Central memory CD8-positive, alpha-beta T cell (primary cell): ENCODE measurements around the gene ANO8.
"Not testable (repeated sequence)": the region's sequence is repeated elsewhere in the genome, so short reads cannot be mapped to it uniquely, and the experiment has no call there.

Experiments
- ATAC-seq: fragments of 150-1000 bp; cut with Tn5 transposase; replicated peaks from 2 replicates; pipeline ENCODE4 v1.10.0; 2022; ENCODE audit warnings: mild to moderate bottlenecking, moderate FRiP score, moderate number of reproducible peaks; ENCODE audit not compliant: poor library complexity, severe bottlenecking; ENCODE audit errors: extremely low read depth
- DNase-seq, 2 donors: peaks; one replicate each; pipeline ENCODE4 v3.0.0; 2021; ENCODE audit warnings: low spot score in 2 of 2
- H3K27ac Mint-ChIP-seq: one replicate; pipeline ENCODE4 v1.8.0; 2022; ENCODE audit warnings: low read depth, mild to moderate bottlenecking, moderate library complexity, mixed read lengths
- H3K27me3 Mint-ChIP-seq: one replicate; pipeline ENCODE4 v1.8.0; 2022; ENCODE audit warnings: mixed read lengths
- H3K36me3 Mint-ChIP-seq: one replicate; pipeline ENCODE4 v1.8.0; 2022; ENCODE audit warnings: mild to moderate bottlenecking, moderate library complexity, mixed read lengths; ENCODE audit not compliant: insufficient read depth
- H3K4me1 Mint-ChIP-seq: one replicate; pipeline ENCODE4 v1.8.0; 2022; ENCODE audit warnings: mixed read lengths
- H3K4me3 Mint-ChIP-seq: one replicate; pipeline ENCODE4 v1.8.0; 2022; ENCODE audit warnings: mild to moderate bottlenecking, moderate library complexity, mixed read lengths
- H3K9me3 Mint-ChIP-seq: one replicate; pipeline ENCODE4 v1.8.0; 2022; ENCODE audit warnings: mixed read lengths

ANO8 gene

DNA sequence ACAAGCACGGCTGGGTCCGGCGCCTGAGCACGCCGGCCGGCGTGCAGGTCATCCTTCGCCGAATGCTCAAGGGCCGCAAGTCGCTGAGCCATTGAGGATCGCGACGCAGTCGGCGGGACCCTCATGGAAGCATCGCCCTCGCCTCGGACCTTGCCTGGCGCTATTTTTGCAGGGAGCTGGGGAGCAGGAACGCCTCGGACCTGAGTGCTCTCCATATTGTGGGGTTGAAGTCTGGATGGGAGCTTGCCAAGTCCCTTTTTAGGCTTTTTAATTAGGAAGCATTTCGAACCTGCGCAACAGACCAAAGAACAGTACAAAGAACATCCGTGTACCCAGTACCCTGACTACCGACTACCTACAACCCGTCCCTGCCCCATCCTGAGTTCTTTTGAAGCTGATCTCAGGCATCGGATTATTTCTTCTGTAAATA, 28.4 kb downstream of the ANO8 start:
- Mint-ChIP-seq H3K9me3 (no peaks in the 10 kb centered on the region), H3K4me3 (peak overlapping the region; percentile 82), H3K27ac (no peak overlapping the region), H3K36me3 (peaks cover 13% of the 10 kb centered on the region), H3K4me1 (peaks cover 43% of the 10 kb centered on the region), H3K27me3 (no peaks in the 10 kb centered on the region)
- no peak for DNase-seq
- ATAC-seq: no peak

DNA sequence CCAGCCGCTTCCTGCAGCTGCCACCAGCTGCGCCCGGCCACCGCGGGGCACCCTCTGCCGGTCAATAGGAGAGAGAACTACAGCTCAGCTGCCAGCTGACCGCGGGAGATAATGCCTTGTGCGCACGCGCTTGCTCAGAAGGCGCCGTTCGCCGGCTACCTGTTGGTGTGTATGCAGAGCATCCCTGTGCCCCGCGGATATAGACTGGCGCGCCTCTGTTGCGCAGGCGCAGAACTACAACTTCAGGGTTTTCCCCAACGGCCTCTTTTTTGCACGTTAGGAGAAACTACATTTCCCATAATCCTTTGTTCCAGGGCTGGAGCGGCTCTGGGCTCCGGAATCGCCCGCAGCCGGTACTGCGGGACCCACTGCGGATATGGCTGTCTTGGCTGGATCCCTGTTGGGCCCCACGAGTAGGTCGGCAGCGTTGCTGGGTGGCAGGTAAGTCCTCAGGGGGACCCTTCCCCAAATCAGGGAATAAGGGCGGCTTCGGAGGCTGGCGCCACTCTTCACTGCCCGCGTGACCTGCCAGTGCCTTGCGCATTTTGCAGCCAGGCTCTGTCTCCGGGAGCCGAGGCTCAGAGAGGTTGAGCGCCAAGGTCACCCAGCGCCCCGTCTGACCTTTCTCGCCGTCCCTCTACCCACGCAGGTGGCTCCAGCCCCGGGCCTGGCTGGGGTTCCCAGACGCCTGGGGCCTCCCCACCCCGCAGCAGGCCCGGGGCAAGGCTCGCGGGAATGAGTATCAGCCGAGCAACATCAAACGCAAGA, 29.0 kb downstream of the ANO8 start, which contains the start of gene MRPL34:
Gene MRPL34 (plus strand): TSS at position 356 of the 768 bp plus-strand sequence. CDS start 21 bp downstream, at position 377.
- Mint-ChIP-seq H3K36me3 (peaks cover 9% of the 10 kb centered on the region), H3K4me1 (peaks cover 39% of the 10 kb centered on the region), H3K27me3 (no peaks in the 10 kb centered on the region), H3K27ac (peak within 1 kb of the TSS; percentile 29), H3K9me3 (no peaks in the 10 kb centered on the region), H3K4me3 (peak within 1 kb of the TSS; percentile 82)
- DNase-seq: peak; percentile 83 to 92
- ATAC-seq: peak; percentile 59

DNA sequence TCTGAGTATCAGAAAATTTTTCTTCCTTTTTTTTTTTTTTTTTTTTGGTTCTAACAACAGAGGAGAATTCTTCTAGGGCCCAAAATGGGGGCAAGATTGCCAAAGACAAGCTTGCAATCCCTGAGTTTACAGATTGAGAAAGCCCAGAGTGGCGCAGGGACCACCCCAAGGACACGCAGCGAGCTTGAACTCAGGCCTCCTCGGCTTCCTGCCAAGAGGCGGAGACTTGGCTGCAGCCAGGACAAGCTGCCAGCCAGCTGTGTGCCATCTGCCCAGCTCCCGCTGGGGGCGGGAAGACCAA, 29.5 kb downstream of the ANO8 start:
- no peak for DNase-seq
- Mint-ChIP-seq H3K9me3 (no peaks in the 10 kb centered on the region), H3K36me3 (peaks cover 9% of the 10 kb centered on the region), H3K4me1 (peaks cover 34% of the 10 kb centered on the region), H3K27ac (peak overlapping the region; percentile 29), H3K4me3 (peak overlapping the region; percentile 82), H3K27me3 (no peaks in the 10 kb centered on the region)
- no peak for ATAC-seq

DNA sequence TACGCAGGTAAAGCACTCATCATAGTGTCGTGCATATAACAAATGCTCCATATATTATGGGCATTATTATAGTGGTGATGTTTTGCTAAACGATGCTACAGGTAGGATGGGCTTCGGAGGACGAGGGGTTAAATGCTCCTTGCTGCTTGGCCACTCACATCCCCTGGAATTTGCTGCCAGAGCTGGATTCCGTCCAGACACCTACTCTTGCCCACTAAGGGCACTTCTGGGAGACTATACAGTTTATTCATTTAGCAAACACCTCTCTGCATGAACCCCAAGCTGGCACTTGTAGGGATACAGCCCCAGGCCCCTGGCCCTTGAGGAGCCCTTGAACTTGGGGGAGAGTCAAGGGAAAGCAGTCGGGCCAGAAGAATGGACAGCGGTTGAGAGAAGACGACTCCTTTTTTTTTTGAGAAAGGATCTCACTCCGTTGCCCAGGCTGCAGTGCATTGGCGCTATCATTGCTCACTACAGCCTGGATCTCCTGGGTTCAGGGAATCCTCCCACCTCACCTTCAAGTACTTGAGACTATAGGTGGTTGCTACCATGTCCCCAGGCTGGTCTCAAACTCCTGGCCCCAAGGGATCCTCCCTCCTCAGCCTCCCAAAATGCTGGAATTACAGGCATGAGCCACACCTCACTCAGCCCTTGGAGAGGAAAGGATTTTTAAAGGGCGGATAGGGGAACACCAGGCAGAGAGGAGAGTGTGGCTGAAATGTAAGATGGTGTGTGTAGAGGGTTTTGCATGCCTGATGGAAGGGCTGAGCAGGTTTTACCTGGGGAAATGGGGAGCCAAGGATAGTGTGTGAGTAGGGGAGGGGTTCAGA, 30.1 kb downstream of the ANO8 start:
- H3K4me1 Mint-ChIP-seq: peaks cover 29% of the 10 kb centered on the region
- H3K27ac Mint-ChIP-seq: no peak overlapping the region
- ATAC-seq: no peak
- H3K4me3 Mint-ChIP-seq: peak overlapping the region; percentile 82
- DNase-seq: no peak
- no peaks in the 10 kb centered on the region for H3K9me3 Mint-ChIP-seq
- no peaks in the 10 kb centered on the region for H3K27me3 Mint-ChIP-seq
- peaks cover 8% of the 10 kb centered on the region for H3K36me3 Mint-ChIP-seq

DNA sequence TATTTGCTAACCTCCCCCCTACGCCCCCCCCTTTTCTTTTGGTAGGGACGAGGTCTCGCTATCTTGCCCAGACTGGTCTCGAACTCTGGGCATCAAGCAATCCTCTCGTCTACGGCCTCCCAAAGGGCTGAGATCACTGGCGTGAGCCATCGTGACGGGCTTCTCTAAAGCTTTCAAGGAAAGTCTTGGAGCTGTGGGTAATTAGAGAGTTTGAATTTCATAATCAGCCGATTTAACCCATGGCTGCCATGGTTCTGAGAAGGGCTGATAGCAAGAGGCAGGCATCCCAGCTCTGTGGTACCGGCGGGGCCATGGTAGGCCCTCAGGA, 30.8 kb downstream of the ANO8 start:
- H3K36me3 Mint-ChIP-seq: peaks cover 3% of the 10 kb centered on the region
- no peak for DNase-seq
- no peaks in the 10 kb centered on the region for H3K9me3 Mint-ChIP-seq
- H3K27me3 Mint-ChIP-seq: no peaks in the 10 kb centered on the region
- H3K27ac Mint-ChIP-seq: no peak overlapping the region
- ATAC-seq: no peak
- peak overlapping the region; percentile 72 for H3K4me3 Mint-ChIP-seq
- peaks cover 22% of the 10 kb centered on the region for H3K4me1 Mint-ChIP-seq

DNA sequence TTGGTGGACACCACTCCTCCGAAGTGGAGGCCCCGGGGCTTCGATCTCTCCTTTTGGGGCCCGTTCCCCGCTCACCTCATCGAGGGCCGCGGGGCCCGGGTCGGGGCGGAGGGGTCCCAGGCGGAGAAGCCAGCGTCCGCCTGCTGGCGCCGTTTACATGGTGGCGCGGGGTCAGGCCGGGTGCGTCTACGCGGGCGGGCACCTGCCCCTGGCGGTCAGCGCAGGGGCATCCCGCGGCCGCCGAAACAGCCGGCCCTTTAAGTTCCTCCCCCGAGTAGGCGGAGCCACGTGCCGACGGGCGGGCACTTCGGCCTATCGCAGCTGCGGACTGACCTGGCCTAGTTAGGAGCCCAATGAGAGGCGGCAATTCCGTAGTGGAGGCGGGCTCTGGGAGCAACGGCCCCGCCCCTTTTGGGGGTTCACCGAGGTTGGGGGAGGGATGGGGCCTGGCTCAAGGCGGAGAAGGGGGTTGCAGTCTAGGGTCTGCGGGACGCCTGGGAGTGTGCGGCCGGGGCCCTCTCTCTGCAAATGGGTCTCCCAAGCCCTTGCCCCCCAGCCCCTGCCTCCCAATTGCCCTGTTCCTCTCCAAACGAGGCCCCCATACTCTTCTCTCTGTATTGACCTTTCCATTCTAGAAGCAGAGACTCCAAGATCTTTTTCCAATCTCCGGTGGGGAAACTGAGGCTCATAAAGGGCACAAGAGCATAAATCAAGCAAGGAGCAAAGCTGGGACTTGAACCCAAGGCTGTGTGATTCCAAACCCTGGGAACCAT, 31.3 kb downstream of the ANO8 start, which contains the start of gene ABHD8:
Gene ABHD8 (minus strand): TSS at position 259 of the 773 bp plus-strand sequence. CDS start 1,809 bp downstream, outside the sequence.
- H3K4me3 Mint-ChIP-seq: peak within 1 kb of the TSS; percentile 72
- H3K9me3 Mint-ChIP-seq: no peaks in the 10 kb centered on the region
- no peaks in the 10 kb centered on the region for H3K27me3 Mint-ChIP-seq
- ATAC-seq (peak; percentile 65), DNase-seq (peak; percentile 86 to 87)
- H3K36me3 Mint-ChIP-seq: peaks cover 3% of the 10 kb centered on the region
- H3K27ac Mint-ChIP-seq: no peak within 1 kb of the TSS
- H3K4me1 Mint-ChIP-seq: peaks cover 21% of the 10 kb centered on the region

DNA sequence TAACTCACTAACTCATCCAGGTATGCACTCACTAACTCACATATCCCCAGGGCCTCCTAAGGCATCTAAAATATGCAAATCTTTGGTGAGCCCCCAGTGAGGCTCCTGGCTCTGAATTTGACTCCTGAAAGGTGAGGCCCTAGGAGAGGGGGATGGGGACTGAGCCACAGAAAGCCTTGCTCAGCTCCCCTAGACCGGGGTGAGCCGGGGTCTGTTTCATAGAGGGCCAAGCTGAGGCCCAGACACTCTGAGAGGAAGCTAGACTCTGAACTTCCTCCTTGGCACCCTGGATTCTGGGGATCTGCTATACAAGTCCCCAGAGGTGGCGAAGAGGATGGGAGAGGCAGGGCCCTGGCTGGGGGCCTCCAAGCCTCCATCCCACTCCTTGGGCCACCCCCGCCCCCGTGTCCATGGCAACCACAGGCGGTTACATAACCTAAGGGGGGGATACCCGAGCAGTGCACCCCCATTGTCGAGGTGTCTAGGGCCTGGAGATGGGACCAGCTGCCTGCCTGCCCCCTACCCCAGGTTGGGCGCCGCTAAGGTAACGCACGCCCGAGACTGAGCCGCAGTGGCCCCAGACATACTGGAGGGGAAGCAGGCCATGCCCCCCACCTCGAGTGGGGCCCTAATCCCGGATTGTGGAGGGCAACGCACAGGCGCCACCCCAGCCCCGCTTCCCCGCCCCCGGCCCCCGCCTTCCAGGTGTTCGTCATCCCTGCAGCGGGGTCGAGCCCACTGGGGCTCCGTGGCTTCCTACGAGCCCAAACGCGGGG, 32.1 kb downstream of the ANO8 start:
- Mint-ChIP-seq H3K9me3 (no peaks in the 10 kb centered on the region), H3K27me3 (no peaks in the 10 kb centered on the region), H3K4me3 (peak overlapping the region; percentile 72), H3K36me3 (peaks cover 3% of the 10 kb centered on the region), H3K4me1 (peaks cover 16% of the 10 kb centered on the region), H3K27ac (no peak overlapping the region)
- no peak for DNase-seq
- ATAC-seq: no peak

DNA sequence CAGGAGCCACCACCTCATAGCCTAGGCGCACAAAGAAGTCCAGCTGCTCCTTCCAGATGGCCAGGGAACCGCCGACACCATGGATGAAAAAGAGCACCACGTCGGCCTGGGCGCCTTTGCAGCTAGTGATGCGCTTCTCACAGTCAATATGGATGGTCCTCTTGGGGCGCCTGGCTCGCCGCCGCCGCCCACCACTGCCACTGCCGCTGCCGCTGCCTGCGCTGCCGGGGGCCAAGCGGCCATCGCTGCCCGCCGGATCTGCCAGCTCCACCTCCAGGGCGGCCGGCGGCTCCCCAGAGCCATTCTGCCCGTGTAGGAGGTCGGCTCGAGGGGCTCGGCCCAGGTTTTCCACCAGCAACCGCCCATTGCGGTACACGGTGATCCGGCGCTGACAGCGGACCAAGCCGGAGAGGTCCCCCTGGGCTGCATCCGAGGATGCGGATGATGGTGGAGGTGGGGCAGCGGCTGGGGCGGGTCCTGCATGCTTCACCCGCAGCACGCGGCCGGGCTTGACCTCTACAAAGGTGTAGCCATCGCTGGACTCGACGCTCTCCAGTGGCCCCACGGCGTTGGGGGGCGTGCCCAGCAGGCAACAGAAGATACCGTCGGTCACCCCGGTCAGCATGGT, 33.5 kb downstream of the ANO8 start:
- H3K27me3 Mint-ChIP-seq: no peaks in the 10 kb centered on the region
- peaks cover 5% of the 10 kb centered on the region for H3K36me3 Mint-ChIP-seq
- H3K27ac Mint-ChIP-seq: no peak overlapping the region
- H3K4me1 Mint-ChIP-seq: peaks cover 14% of the 10 kb centered on the region
- H3K4me3 Mint-ChIP-seq: no peak overlapping the region
- DNase-seq (no peak), ATAC-seq (no peak)
- no peaks in the 10 kb centered on the region for H3K9me3 Mint-ChIP-seq

DNA sequence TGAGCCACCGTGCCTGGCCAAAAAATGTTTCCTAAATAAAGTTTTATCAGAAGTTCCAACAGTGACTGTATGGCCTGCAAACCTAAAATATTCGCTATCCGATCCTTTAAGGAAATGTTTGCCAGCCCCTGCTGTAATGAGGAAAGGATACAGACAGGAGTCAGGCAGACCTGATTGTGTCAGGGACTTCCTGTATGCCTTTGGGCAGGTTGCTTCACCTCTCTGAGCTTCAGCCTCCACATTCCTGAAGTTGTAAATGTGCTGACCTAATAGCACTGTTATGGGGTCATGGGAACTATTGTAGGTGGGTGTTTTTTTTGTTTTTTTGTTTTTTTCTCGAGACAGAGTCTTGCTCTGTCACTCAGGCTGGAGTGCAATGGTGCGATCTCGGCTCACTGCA, 37.7 kb downstream of the ANO8 start:
- no peak for DNase-seq
- Mint-ChIP-seq H3K27me3 (no peaks in the 10 kb centered on the region), H3K27ac (no peak overlapping the region), H3K4me3 (no peak overlapping the region), H3K4me1 (no peaks in the 10 kb centered on the region), H3K9me3 (no peaks in the 10 kb centered on the region), H3K36me3 (peaks cover 2% of the 10 kb centered on the region)
- no peak for ATAC-seq

DNA sequence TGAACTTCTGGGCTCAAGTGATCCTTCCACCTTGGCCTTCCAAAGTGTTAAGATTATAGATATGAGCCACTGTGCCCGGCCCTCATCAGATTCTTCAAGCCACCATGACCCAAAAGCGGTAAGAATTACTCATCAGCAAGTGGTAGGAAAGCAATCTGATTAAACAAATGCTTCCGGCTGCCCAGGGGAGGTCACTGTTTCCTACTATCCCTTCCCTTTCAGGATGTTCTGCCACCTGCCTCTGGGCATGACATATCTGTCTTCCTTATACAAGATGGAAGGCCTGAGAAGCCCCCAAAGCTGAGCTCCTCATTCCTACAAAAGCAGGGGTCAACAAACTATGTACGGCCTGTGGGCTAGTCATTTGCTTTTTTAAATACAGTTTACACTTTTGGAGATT, 38.4 kb downstream of the ANO8 start:
- peaks cover 2% of the 10 kb centered on the region for H3K36me3 Mint-ChIP-seq
- no peaks in the 10 kb centered on the region for H3K27me3 Mint-ChIP-seq
- H3K4me3 Mint-ChIP-seq: no peak overlapping the region
- no peak overlapping the region for H3K27ac Mint-ChIP-seq
- DNase-seq (no peak), ATAC-seq (no peak)
- H3K4me1 Mint-ChIP-seq: no peaks in the 10 kb centered on the region
- H3K9me3 Mint-ChIP-seq: no peaks in the 10 kb centered on the region

DNA sequence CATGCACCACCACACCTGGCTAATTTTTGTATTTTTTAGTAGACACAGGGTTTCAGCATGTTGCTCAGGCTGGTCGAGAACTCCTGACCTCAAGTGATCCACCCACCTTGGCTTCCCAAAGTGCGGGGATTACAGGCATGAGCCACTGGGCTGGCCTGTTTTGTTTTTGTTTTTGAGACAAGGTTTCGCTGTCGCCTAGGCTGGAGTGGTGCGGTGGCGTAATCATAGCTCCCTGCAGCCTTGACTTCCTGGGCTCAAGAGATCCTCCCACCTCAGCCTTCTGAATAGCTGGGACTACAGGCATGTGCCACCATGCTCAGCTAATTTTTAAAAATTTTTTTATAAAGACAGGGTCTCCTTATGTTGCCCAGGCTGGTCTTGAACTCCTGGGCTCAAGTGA, 39.1 kb downstream of the ANO8 start:
- H3K36me3 Mint-ChIP-seq, H3K4me3 Mint-ChIP-seq, H3K27ac Mint-ChIP-seq, H3K27me3 Mint-ChIP-seq, H3K4me1 Mint-ChIP-seq, H3K9me3 Mint-ChIP-seq, DNase-seq, ATAC-seq: not testable (repeated sequence)
